Cortex of kidney (tissue), 1 donor: Measurements from ENCODE around the gene COL18A1.
A peak's percentile ranks its signal among the peaks of the same experiment; 100 is the strongest.
"Not testable (repeated sequence)": the region's sequence is repeated elsewhere in the genome, so short reads cannot be mapped to it uniquely, and the experiment has no call there.

Experiments used
- DNase-seq: peaks from one replicate; lab custom pipeline; 2025; lab: John Stamatoyannopoulos, UW

COL18A1 gene

DNA sequence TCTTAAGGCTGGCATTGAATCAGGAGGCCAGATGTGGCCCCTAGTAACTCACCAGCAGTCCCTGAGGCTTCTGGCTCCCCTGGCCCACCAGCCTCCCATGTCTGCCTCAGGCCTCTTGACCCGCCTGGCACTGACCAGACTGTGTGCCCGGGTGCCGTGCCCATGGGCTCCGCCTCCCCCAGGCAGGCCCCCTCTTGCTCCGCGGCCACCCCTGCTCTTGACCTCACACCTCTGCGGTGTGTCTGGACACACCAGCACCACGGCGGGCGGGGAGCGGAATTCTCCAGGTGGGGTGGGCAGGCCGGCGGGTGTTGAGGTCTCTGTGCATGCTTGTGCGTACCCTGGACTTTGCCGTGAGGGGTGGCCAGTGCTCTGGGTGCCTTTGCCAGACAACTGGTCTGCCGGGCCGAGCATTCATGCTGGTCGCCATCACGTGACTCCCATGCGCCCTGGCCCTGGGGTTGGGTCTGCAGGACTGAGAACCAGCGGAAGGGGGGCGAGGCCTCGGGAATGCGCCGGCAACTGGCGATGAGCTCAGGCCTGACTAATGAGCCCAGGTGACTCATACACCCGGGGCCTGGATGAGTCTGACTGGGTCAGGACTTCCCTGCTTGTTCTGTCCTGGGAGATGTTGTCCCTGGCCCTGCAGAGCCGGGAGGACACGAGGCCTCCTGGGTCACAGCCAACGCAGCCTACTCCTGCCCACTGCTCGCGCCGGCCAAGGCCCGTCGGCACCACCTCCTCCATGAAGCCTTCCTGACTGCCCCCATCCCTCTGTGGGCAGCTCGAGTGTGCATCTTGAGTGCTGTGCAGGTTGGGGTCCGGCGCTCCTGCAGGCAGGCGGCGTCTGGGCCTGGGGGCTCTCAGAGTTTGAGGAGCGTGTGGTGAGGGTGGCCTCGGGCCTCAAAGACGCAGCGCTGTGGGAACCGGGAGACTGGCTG lies 22.6 kb downstream of the COL18A1 start:
- DNase-seq = peak; percentile 78

GRCh38 chr21:45428534-45428933 lies 23.6 kb downstream of the COL18A1 start:
- no peak for DNase-seq

- DNase-seq = no peak
Observed at GRCh38 chr21:45429221-45430175, 24.5 kb downstream of the COL18A1 start.

DNA sequence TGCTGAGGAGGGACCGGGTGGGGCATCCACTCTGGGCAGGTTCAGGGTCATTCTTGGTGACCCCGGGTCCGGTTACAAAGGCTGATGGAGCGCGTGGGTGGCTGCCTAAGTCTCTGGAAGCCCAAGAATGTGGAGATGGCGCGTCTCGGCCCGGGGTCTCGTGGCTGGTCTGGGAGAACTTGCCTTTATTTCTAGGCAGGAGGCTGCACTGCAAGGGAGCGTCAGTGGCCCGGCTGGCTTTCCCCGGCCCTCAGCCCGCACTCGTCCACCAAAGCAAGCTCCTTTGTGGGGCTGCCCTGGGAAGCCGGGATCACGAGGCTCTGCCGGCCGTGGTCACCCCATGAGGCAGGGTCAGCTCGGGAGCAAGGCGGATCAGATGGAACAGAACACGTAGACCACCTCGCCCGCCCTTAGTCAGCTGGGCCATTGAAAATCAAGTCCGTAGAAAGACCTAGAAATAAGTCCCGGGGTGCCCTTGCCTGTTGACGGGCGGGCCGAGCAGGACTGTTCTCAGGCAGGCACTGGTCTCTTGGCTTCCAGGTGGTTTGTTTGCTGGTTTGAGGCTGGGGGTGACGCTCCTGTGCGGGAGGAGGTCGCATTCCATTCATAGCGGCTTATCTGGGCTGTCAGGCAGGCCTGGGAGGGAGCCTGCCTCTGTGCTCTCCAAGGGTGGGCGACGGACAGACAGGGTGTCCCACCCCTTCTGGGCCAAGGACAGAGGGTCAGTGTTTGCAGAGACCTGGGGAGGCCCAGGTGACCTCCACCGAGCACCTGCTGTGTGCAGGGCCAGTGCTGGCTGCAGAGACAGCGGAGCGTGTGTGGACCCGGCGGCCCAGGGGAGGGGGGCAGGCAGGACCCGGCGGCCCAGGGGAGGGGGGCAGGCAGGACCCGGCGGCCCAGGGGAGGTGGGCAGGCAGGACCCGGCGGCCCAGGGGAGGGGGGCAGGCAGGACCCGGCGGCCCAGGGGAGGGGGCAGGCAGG lies 25.8 kb downstream of the COL18A1 start:
- DNase-seq = no peak

DNA sequence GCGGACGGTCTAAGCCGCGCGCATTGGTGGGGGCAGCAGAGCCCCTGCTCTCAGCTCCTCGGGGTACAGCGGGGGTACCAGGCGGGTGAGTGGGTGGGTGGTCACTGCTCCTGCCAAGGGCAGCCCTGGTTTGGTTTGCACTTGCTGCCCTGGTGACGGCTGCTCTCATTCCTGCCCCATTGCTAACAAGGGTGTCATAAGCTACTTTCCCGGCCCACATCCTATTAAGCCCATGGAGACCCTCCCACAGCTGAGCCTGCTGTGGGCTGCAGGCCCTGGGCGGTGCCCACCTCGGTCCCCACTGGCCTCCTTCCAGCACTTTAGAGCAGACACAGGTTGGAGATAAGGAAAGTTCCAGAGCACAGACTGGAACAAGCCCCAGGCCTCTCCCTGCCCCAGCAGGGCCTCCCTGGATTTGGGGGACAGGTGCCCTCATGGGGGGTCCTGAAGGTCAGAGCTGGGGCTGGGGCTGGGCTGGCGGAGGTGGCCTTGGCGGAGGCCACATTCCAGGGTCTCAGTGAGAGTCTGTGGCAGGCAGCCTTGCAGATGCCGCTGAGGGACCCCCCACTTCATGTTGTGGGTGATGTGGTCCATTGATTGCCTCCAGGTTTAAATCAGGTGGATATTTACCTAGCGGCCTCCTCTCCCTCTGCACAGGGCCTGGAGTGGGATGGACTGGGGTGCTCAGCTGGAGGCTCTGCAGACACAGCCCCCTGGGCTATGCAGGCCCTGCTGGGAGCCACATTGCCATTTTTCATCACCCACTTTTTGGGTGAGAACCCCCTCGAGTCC lies 27.0 kb downstream of the COL18A1 start:
- no peak for DNase-seq

DNA sequence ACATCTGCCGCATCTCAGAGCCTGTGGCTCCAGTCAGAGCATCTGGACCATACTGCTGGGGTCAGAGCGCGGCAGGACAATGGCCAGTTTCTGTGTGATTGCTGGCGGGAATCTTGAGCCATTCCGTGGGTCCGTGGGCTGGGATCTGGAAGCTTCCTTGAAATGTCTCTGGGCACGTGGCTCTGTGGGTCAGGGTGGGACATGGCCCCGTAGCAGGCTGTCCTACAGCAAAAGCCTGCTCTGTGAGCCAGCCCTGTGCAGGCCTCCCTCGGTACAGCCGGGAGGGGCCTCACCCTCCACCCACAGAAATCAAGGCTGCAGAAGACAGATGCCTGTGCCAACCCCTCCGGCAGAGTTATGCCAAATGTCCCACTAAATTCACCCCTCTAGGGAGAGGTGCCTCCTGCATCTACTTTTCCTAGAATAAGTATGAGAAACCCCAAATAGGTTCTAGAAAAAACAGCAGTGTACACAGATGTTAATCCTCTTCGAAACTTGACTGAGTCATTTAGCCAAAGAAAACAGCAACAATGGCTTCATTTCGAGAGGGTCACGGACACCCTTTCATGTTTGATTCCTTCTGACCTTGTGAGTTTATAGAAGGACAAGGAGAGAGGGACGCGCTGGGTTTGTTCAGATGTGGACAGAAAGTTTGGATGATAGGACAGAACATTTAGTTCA lies 27.8 kb downstream of the COL18A1 start:
- DNase-seq = no peak

DNA sequence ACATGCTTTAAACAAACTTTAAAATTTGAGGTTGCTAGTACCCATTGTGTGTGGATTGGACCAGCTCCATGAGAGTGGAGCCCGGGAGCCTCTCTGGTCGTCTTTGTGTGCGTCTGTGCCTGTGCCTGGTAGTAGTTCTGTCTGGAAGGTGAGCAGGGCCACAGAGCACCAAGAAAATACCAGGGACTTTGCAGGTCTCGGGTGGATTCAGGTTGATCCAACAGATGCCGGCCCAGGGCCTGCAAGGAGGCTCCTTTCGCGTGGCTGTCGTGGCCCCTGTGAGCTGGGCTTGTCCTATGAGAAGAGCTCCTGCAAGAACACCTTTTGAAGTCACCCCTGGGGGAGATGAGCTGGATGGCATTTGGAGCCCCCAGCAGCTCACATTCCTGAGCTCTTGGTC lies 28.3 kb downstream of the COL18A1 start:
- no peak for DNase-seq

GRCh38 chr21:45433911-45434644 lies 29.1 kb downstream of the COL18A1 start:
- no peak for DNase-seq

DNA sequence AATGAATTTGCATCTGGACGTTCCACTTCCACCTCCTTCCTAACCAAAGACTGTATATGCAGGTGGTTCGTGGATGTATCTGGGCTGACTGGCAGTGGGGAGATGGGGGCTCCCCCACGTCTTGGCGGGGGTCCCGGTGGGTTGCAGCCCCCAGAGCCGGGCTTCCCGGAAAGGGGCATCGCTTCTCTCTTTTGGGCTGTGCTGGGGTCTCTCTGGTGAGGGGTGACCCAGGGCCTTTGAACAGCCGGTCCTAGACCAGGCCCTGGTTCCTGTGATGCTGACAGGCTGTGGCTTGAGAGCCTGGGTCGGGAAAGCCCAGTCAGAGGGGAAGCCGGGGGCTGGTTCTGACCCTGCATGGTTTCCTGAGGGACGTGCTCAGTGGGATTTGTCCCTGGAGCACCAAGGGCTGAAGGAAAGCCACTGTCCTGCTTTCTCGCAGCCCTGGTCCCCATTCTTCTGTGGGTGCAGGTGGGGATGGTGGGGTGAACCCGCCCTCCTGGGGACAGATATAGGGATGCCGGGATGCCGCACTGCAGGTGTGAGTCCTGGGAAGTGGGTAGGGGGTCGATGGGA lies 29.8 kb downstream of the COL18A1 start:
- no peak for DNase-seq

- no peak for DNase-seq
Observed at GRCh38 chr21:45435405-45435981, 30.5 kb downstream of the COL18A1 start.

- DNase-seq = no peak
Observed at GRCh38 chr21:45436351-45437065, 31.5 kb downstream of the COL18A1 start.

GRCh38 chr21:45437844-45438243 lies 32.9 kb downstream of the COL18A1 start:
- not testable (repeated sequence) for DNase-seq

DNA sequence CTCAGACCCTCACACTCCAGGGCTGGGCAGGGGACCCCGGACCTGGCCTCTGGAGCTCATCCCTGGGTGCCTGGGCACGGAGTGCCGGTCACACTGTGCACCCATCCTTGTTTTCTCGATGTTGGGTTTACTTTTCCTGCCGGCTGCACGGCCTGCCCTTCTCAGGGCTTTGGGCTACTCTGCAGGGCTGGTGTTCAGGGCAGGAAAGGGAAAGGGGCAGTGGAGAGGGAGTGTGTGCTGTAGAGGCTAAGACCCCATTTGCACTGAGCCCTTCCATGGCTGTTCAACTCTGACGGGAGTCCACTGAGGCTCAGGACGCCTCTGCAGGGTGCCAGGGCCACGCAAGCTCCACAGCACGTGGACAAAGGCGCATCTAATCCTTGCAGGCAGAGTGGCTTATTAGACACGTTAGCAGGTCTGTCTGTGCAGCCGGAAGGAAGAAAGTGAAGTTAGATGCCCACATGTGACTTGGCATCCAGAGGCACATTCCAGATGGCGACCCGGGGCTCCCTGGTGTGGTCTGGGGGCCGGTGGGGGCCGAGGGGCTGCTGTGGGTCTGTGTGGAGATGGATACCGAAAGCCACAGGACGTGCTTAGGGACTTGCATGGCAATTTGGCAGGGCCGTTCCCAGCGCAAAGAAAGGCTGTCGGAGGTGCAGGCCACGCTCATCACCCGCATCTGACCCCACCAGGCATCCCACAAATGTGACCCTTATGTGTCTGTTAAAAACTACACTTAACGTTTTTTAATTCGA lies 33.6 kb downstream of the COL18A1 start:
- DNase-seq = no peak

DNA sequence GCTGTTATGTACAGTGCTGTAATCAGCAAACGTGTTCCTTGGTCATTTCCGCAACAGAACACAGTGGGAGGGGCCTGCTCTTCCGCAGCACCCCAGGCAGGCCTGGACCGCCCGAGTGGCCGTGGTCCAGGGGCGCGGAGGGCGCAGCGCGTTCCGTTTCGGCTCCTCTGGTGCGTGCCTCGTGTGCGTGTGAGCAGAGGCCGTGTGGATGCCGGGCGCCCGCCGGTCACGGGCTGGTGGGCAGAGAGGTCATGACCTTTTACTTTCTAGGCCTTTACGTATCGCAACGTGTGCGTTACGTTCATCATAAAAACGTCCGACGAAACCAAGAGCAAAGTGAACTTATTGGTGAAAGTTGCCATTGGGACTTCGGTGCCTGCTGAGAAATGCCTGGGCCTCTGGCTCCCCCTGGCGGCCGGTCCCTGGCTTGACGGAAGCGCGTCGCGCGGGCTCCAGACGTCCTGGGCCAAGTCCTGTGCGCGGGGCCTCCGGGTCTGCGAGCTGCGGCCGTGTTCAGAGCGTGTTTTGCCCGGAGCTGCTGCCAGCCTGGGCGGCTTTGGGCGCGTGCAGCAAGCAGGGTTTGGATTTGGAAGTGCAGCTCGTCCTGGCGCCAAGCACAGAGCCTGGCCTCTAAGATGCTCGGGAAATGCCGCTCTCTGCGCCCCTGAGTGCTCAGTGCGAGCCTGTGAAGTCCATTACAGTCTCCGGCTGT lies 34.4 kb downstream of the COL18A1 start:
- DNase-seq = no peak

- no peak for DNase-seq
Observed at GRCh38 chr21:45439901-45440461, 35.0 kb downstream of the COL18A1 start.

GRCh38 chr21:45440736-45441350 lies 35.9 kb downstream of the COL18A1 start:
- DNase-seq = no peak
